IMR-90 (cell line): Measurements from ENCODE around the gene PSMD2. TPM values are rescaled to one million over a fixed set of nuclear protein-coding genes. Genes with fewer than 3 reads are reported as not detected.

ENCODE experiments used
- ATAC-seq: fragments of 200-7000 bp; cut with Tn5 transposase; 2 replicates; pipeline ENCODE4 v1.9.1; 2020; ENCODE audit warnings: low read depth, mild to moderate bottlenecking, moderate library complexity
- BruUV-seq: library from RNA; stranded (reverse); fragments of 400-500 nt; replicated peaks from 2 replicates; lab custom pipeline; 2021; lab: Mats Ljungman, UMichigan
- CTCF ChIA-PET: fragments of 300-600 bp; formaldehyde crosslinking; extraction: SDS; loops from one replicate; lab custom pipeline; 2021; ENCODE audit warnings: antibody characterized with exemption; lab: Yijun Ruan, JAX
- POLR2A ChIA-PET: fragments of 300-600 bp; sonication (Branson Sonifier 250); formaldehyde crosslinking; loops from one replicate; lab custom pipeline; 2022; ENCODE audit warnings: antibody characterized with exemption; ENCODE audit not compliant: unreplicated experiment; lab: Charles Lee
- DNase-seq: peaks from one replicate; pipeline ENCODE4 v3.0.0; 2013
- H2AFZ ChIP-seq: replicated peaks from 2 replicates; pipeline ENCODE3; 2013; ENCODE audit warnings: low read length, mild to moderate bottlenecking; ENCODE audit not compliant: poor library complexity
- H2AK5ac ChIP-seq: 2 replicates; pipeline ENCODE4 v1.6.1; 2013; ENCODE audit warnings: low read depth, low read length, inconsistent platforms
- H2AK9ac ChIP-seq: replicated peaks from 2 replicates; pipeline ENCODE3; 2013; ENCODE audit warnings: mild to moderate bottlenecking, low read depth, low read length, moderate library complexity; ENCODE audit not compliant: poor library complexity
- H2BK120ac ChIP-seq: 2 replicates; pipeline ENCODE4 v1.6.1; 2013; ENCODE audit warnings: low read depth, low read length, inconsistent platforms
- H2BK15ac ChIP-seq: 3 replicates; pipeline ENCODE4 v1.6.1; 2013; ENCODE audit warnings: low read depth, low read length, inconsistent platforms
- H2BK20ac ChIP-seq: 2 replicates; pipeline ENCODE4 v1.6.1; 2013; ENCODE audit warnings: low read depth, mild to moderate bottlenecking, inconsistent platforms, low read length, moderate library complexity
- H2BK5ac ChIP-seq: 2 replicates; pipeline ENCODE4 v1.6.1; 2013; ENCODE audit warnings: mild to moderate bottlenecking, low read depth, low read length, inconsistent platforms; ENCODE audit not compliant: poor library complexity, severe bottlenecking
- H3K14ac ChIP-seq: replicated peaks from 2 replicates; pipeline ENCODE4 v1.6.1; 2013; ENCODE audit warnings: low read depth, low read length, inconsistent platforms
- H3K18ac ChIP-seq: 2 replicates; pipeline ENCODE4 v1.6.1; 2013; ENCODE audit warnings: low read depth, low read length, control low read depth
- H3K23ac ChIP-seq: 2 replicates; pipeline ENCODE4 v1.6.1; 2013; ENCODE audit warnings: low read depth, low read length, inconsistent platforms
- H3K27ac ChIP-seq: 2 replicates; pipeline ENCODE4 v1.5.1; 2013; ENCODE audit warnings: mild to moderate bottlenecking, control low read depth, low read length; ENCODE audit not compliant: insufficient read depth
- H3K27me3 ChIP-seq: 2 replicates; pipeline ENCODE4 v1.6.1; 2013; ENCODE audit warnings: low read length; ENCODE audit not compliant: control insufficient read depth, insufficient read depth
- H3K36me3 ChIP-seq: 2 replicates; pipeline ENCODE4 v1.6.1; 2013; ENCODE audit warnings: low read length, mixed read lengths; ENCODE audit not compliant: control insufficient read depth, insufficient read depth
- H3K4ac ChIP-seq: 2 replicates; pipeline ENCODE4 v1.6.1; 2013; ENCODE audit warnings: low read depth, low read length, inconsistent platforms
- H3K4me1 ChIP-seq: 2 replicates; pipeline ENCODE4 v1.6.1; 2013; ENCODE audit warnings: low read length, mixed read lengths; ENCODE audit not compliant: control insufficient read depth, insufficient read depth
- H3K4me2 ChIP-seq: 2 replicates; pipeline ENCODE4 v1.6.1; 2013; ENCODE audit warnings: low read depth, mild to moderate bottlenecking, control low read depth, low read length, moderate library complexity
- H3K4me3 ChIP-seq: 2 replicates; pipeline ENCODE4 v1.5.1; 2013; ENCODE audit warnings: low read depth, mild to moderate bottlenecking, control low read depth, low read length, moderate library complexity; ENCODE audit not compliant: insufficient read depth
- H3K56ac ChIP-seq: 2 replicates; pipeline ENCODE4 v1.6.1; 2013; ENCODE audit warnings: low read length, inconsistent platforms; ENCODE audit not compliant: insufficient read depth; ENCODE audit errors: extremely low read depth
- H3K79me1 ChIP-seq, 2 experiments: 2 replicates each; pipeline ENCODE4 v1.6.1; 2013; ENCODE audit warnings: low read length in 2 of 2, inconsistent platforms in 1 of 2, low read depth in 1 of 2
- H3K9ac ChIP-seq: 2 replicates; pipeline ENCODE4 v1.6.1; 2013; ENCODE audit warnings: low read depth, low read length, control low read depth
- H3K9me1 ChIP-seq: 2 replicates; pipeline ENCODE4 v1.6.1; 2013; ENCODE audit warnings: low read length, inconsistent platforms; ENCODE audit not compliant: insufficient read depth
- H3K9me3 ChIP-seq: 2 replicates; pipeline ENCODE4 v1.6.1; 2013; ENCODE audit warnings: low read length; ENCODE audit not compliant: control insufficient read depth, insufficient read depth
- H4K20me1 ChIP-seq: 2 replicates; pipeline ENCODE4 v1.6.1; 2013; ENCODE audit warnings: low read length, inconsistent platforms; ENCODE audit not compliant: insufficient read depth
- H4K5ac ChIP-seq: 2 replicates; pipeline ENCODE4 v1.6.1; 2013; ENCODE audit warnings: mild to moderate bottlenecking, low read depth, low read length, control low read depth
- H4K8ac ChIP-seq, 2 experiments: 2 replicates each; pipeline ENCODE4 v1.6.1; 2013; ENCODE audit warnings: low read depth in 2 of 2, low read length in 2 of 2, control low read depth in 1 of 2, inconsistent platforms in 1 of 2
- H4K91ac ChIP-seq: 2 replicates; pipeline ENCODE4 v1.6.1; 2013; ENCODE audit warnings: low read depth, low read length, inconsistent platforms; ENCODE audit not compliant: insufficient read depth
- POLR2A ChIP-seq: IDR thresholded peaks from 2 replicates; pipeline ENCODE4 v1.6.1; 2012; ENCODE audit warnings: mild to moderate bottlenecking, low read depth, low read length
- WGBS, 2 experiments: methylation state at CpG; one replicate each; pipeline versions ENCODE4 v1.1.5 to v1.1.7; 2013; ENCODE audit warnings: missing lambda C conversion rate in 2 of 2; ENCODE audit not compliant: insufficient read length in 1 of 2; ENCODE audit errors: extremely low coverage in 2 of 2; 5-methylcytosine and 5-hydroxymethylcytosine counted together
- dilution Hi-C: fragments of 300-500 bp; cut with HindIII; formaldehyde crosslinking; loops from one replicate; pipeline ENCODE4 v1.14.3; 2018; ENCODE audit warnings: low sequenced_read_pairs; ENCODE audit not compliant: unreplicated experiment
- in situ Hi-C: fragments of 300-500 bp; cut with MboI; formaldehyde crosslinking; loops from 3 replicates; pipeline ENCODE4 v1.14.3; 2019; ENCODE audit warnings: low sequenced_read_pairs, inconsistent platforms, mixed read lengths
- intact Hi-C: fragments of 100-400 bp; cut with micrococcal nuclease; formaldehyde crosslinking; loops from 2 replicates; pipeline ENCODE4 v1.10.0; 2022
- polyA plus RNA-seq, 3 experiments: library from polyadenylated mRNA; depleted of rRNA; stranded (reverse); fragments of >200 nt; gene quantifications; 2 replicates each; pipeline ENCODE4 v1.2.3, GENCODE V29; 2012; ENCODE audit warnings: low replicate concordance in 1 of 3
- total RNA-seq: library from RNA; depleted of rRNA; stranded (reverse); fragments of >200 nt; gene quantifications from 2 replicates; pipeline ENCODE4 v1.2.3, GENCODE V29; 2012
- TF ChIP-seq, protein P1 (sequence below): fragments of 150-350 bp; IDR thresholded peaks from 2 replicates; pipeline ENCODE4 v1.6.1; 2017; ENCODE audit warnings: mild to moderate bottlenecking, antibody characterized with exemption, low read length, low read depth

Gene PSMD2
- total and polyA plus RNA-seq, 2 of the 4 experiments (the other 2 are of a cell fraction) = 514 to 872 TPM

DNA sequence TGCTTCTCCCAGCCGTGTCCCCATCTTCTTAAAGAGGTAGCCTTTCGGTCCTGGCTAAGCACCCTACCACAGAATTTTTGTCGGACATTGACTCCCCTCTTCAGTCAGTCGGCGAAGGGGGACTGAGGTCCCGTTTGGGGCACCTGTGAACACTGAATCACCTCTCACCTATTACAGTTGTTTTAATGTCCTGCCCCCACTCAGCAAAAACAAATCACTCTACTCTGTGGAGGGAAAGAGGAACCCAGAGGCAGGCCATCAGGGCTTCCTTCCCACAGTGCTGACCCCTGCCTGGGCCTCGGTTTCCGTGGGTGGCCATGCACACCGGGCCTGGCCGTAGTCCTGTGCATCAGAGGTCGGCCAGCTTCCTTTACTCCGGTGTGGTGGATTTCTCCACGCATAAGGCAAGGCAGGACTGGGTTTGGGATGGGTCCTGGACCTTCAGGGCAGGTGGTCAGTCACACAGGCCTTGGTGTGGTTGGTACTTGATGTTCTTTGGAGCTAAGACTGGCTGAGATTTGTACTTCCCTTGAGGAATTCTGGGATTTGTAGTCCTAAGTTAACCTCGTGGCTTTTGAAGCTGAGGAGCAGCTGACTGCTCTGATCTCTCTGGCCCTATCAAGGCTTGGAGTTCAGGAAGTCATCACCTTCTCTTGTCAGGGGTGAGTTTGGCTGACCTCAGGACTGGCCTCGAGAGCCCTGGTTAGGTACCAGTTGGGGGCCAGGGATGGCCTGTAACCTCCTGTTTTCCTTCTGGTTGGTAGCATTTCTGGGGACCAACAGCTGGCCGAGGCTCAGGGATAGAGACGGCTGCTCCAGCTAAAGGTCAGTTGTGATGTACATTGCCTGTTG is 37.7 kb downstream of the PSMD2 start:
- peak overlapping the region; percentile 88 for H2AFZ ChIP-seq
- no peak overlapping the region for H3K18ac ChIP-seq
- peaks cover 35% of the 10 kb centered on the region for H3K9me1 ChIP-seq
- no TSS peak for BruUV-seq
- H3K4ac ChIP-seq = peak overlapping the region; percentile 50
- 28% methylated on average over 4 of the region's 17 CpGs; no CpG with 5 or more reads in 1 of the 2 experiments for WGBS, 2 experiments
- dilution Hi-C loops = no loop called here
- H3K27ac ChIP-seq = peak overlapping the region; percentile 96
- peak overlapping the region; percentile 34 for H3K14ac ChIP-seq
- ATAC-seq (peak; percentile 8), DNase-seq (peak; percentile 65)
- H4K8ac ChIP-seq = peak overlapping the region; percentile 8 to 72; a peak in 3 of 4 replicates
- H2BK15ac ChIP-seq = no peak overlapping the region
- H2BK20ac ChIP-seq = no peak overlapping the region
- intact Hi-C loops = no loop called here
- peak overlapping the region; percentile 86 for H2AK5ac ChIP-seq
- in situ Hi-C loops = no loop called here
- peak overlapping the region; percentile 88 for H3K4me2 ChIP-seq
- H3K9ac ChIP-seq = peak overlapping the region; percentile 84
- no peaks in the 10 kb centered on the region for H3K27me3 ChIP-seq
- peak overlapping the region; percentile 85 for H2BK5ac ChIP-seq
- peak overlapping the region; percentile 39 for H3K23ac ChIP-seq
- H3K36me3 ChIP-seq = peaks cover 35% of the 10 kb centered on the region
- TF ChIP-seq, protein P1, sequence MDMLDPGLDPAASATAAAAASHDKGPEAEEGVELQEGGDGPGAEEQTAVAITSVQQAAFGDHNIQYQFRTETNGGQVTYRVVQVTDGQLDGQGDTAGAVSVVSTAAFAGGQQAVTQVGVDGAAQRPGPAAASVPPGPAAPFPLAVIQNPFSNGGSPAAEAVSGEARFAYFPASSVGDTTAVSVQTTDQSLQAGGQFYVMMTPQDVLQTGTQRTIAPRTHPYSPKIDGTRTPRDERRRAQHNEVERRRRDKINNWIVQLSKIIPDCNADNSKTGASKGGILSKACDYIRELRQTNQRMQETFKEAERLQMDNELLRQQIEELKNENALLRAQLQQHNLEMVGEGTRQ = no peak; the same call in 1 of the 2 replicates
- TF ChIP-seq POLR2A = peak; percentile 13; the same call in 1 of the 2 replicates
- H3K4me1 ChIP-seq = peaks cover 42% of the 10 kb centered on the region
- POLR2A ChIA-PET = interaction anchor here (2.2 kb wide), 1 partner anchor 21 kb away, joined by 5 read pairs; no protein-coding TSS in a partner anchor
- H4K20me1 ChIP-seq = peaks cover 57% of the 10 kb centered on the region
- H2AK9ac ChIP-seq = peak overlapping the region; percentile 92
- peak overlapping the region; percentile 54; the same call in 1 of the 2 replicates for H4K5ac ChIP-seq
- CTCF ChIA-PET = interaction anchor here (1.1 kb wide), 1 partner anchor 9 kb away, joined by 4 read pairs; no protein-coding TSS in a partner anchor
- H3K9me3 ChIP-seq = no peaks in the 10 kb centered on the region
- H3K56ac ChIP-seq = peak overlapping the region; percentile 36; the same call in 1 of the 2 replicates
- peak overlapping the region; percentile 49 for H4K91ac ChIP-seq
- H3K79me1 ChIP-seq = peaks cover 25 to 90% of the 10 kb centered on the region in 2 experiments
- peak overlapping the region; percentile 11; the same call in 1 of the 2 replicates for H2BK120ac ChIP-seq
- peak overlapping the region; percentile 91 for H3K4me3 ChIP-seq
